Measurements from ENCODE around the gene TMEM107.
A peak's percentile ranks its signal among the peaks of the same experiment; 100 is the strongest.

TMEM107 gene

DNA sequence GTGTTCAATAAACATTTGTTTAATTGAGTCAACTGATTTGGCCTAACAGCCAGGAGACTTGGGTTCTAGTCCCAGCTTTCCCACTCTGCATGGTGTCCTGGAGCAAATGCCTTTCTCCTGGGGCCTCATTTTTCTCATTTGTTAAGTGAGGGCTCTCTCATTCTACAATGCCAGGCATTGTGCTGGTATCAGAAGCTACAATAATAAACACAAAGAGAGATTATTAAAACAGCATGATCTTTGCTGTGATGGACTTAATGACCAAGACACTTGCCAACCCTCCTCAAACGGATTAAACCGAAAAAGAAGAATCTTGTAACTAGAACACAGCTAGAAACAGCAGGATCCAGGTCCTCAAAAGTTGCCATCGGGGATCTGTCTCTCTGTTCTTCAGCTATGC, 8.7 kb downstream of the TMEM107 start:
- Histone ChIP-seq H3K27me3 (ENCODE audit: control insufficient read depth, insufficient read depth, low read length) (no peaks in the 10 kb centered on the region), H3K27ac (ENCODE audit: low read depth, low read length) (no peak overlapping the region), H3K9me3 (ENCODE audit: control insufficient read depth, insufficient read depth, low read length) (no peaks in the 10 kb centered on the region), H3K36me3 (ENCODE audit: control insufficient read depth, insufficient read depth, low read length) (no peaks in the 10 kb centered on the region), H3K9ac (ENCODE audit: low read depth, low read length) (no peak overlapping the region), H3K4me3 (ENCODE audit: low read depth, low read length) (no peak overlapping the region), H3K4me1 (ENCODE audit: control insufficient read depth, insufficient read depth, low read length) (peaks cover 13% of the 10 kb centered on the region)

GRCh38 chr17:8166731-8167130, 9.4 kb downstream of the TMEM107 start:
- Histone ChIP-seq H3K9me3 (ENCODE audit: control insufficient read depth, insufficient read depth, low read length) (no peaks in the 10 kb centered on the region), H3K4me1 (ENCODE audit: control insufficient read depth, insufficient read depth, low read length) (peaks cover 13% of the 10 kb centered on the region), H3K4me3 (ENCODE audit: low read depth, low read length) (no peak overlapping the region), H3K27ac (ENCODE audit: low read depth, low read length) (no peak overlapping the region), H3K36me3 (ENCODE audit: control insufficient read depth, insufficient read depth, low read length) (no peaks in the 10 kb centered on the region), H3K27me3 (ENCODE audit: control insufficient read depth, insufficient read depth, low read length) (no peaks in the 10 kb centered on the region), H3K9ac (ENCODE audit: low read depth, low read length) (no peak overlapping the region)

- H3K4me1 ChIP-seq (ENCODE audit: control insufficient read depth, insufficient read depth, low read length): peaks cover 13% of the 10 kb centered on the region
- H3K27me3 ChIP-seq (ENCODE audit: control insufficient read depth, insufficient read depth, low read length): no peaks in the 10 kb centered on the region
- H3K27ac ChIP-seq (ENCODE audit: low read depth, low read length): peak overlapping the region; percentile 99
- H3K4me3 ChIP-seq (ENCODE audit: low read depth, low read length): no peak overlapping the region
- no peaks in the 10 kb centered on the region for H3K9me3 ChIP-seq (ENCODE audit: control insufficient read depth, insufficient read depth, low read length)
- H3K36me3 ChIP-seq (ENCODE audit: control insufficient read depth, insufficient read depth, low read length): peaks cover 15% of the 10 kb centered on the region
- no peak overlapping the region for H3K9ac ChIP-seq (ENCODE audit: low read depth, low read length)
Observed at GRCh38 chr17:8164815-8165131, 11.4 kb downstream of the TMEM107 start.

GRCh38 chr17:8163978-8164814, 12.0 kb downstream of the TMEM107 start:
- peak overlapping the region; percentile 75 for H3K4me3 ChIP-seq (ENCODE audit: low read depth, low read length)
- peak overlapping the region; percentile 99 for H3K27ac ChIP-seq (ENCODE audit: low read depth, low read length)
- peaks cover 13% of the 10 kb centered on the region for H3K4me1 ChIP-seq (ENCODE audit: control insufficient read depth, insufficient read depth, low read length)
- peaks cover 20% of the 10 kb centered on the region for H3K36me3 ChIP-seq (ENCODE audit: control insufficient read depth, insufficient read depth, low read length)
- no peaks in the 10 kb centered on the region for H3K9me3 ChIP-seq (ENCODE audit: control insufficient read depth, insufficient read depth, low read length)
- no peaks in the 10 kb centered on the region for H3K27me3 ChIP-seq (ENCODE audit: control insufficient read depth, insufficient read depth, low read length)
- peak overlapping the region; percentile 1; the same call in 1 of the 2 replicates for H3K9ac ChIP-seq (ENCODE audit: low read depth, low read length)

DNA sequence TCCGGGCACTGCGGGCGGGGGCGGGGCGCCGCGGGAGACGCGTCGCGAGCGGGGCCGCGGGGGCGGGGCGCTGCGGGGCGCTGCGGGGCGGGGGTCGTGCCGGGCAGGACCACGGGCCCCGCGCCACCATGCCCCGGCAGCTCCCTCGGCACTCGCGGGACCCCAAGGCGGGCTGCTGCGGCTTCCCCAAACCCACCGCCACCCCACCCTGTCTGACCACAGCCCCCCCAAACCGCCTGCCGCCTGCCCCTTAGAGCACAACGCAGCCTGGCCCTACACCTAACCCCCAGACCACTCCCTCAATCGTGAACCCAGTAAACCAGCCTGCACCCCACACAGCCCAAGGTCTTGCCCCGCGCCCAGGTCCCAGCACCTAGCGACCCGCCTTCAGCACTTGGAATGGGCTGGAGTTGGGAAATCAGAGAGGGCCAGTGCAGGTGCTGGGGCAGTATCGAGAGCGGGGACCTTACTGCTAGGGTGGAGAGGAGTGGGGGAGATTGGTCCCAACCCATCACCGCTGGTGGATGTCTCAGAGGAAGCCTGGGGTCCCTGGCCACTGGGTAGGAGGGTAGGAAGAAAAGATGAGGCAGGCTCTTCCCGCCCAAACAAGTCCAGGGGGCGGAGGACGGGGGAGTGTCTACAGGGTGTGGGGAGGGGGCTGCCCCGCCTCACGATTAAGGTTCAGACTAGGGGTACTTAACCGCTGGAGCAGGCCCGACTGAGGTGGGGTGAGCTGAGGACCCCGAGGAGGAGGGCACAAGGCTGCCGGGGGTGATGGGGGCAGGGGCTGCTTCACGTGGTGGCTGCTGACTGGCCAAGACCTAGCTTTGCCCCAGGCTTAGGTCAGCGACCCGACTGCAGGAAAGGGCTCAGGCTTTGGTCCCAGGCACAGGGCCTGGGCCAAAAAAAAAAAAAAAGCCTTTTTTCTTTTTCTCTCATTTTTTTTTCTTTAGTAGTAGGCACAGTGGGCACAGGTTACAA, 12.9 kb downstream of the TMEM107 start:
- Histone ChIP-seq H3K4me1 (ENCODE audit: control insufficient read depth, insufficient read depth, low read length) (peaks cover 13% of the 10 kb centered on the region), H3K36me3 (ENCODE audit: control insufficient read depth, insufficient read depth, low read length) (peaks cover 20% of the 10 kb centered on the region), H3K27ac (ENCODE audit: low read depth, low read length) (peak overlapping the region; percentile 99)

GRCh38 chr17:8162233-8162996, 13.8 kb downstream of the TMEM107 start, which contains the start of gene VAMP2:
VAMP2 (minus strand) TSS chr17:8162948; CDS start chr17:8162879, 69 bp downstream.
- H3K9ac ChIP-seq (ENCODE audit: low read depth, low read length): peak within 1 kb of the TSS; percentile 94
- H3K4me3 ChIP-seq (ENCODE audit: low read depth, low read length): peak within 1 kb of the TSS; percentile 86
- H3K27me3 ChIP-seq (ENCODE audit: control insufficient read depth, insufficient read depth, low read length): no peaks in the 10 kb centered on the region
- peak within 1 kb of the TSS; percentile 99 for H3K27ac ChIP-seq (ENCODE audit: low read depth, low read length)
- peaks cover 20% of the 10 kb centered on the region for H3K36me3 ChIP-seq (ENCODE audit: control insufficient read depth, insufficient read depth, low read length)
- H3K4me1 ChIP-seq (ENCODE audit: control insufficient read depth, insufficient read depth, low read length): peaks cover 13% of the 10 kb centered on the region
- no peaks in the 10 kb centered on the region for H3K9me3 ChIP-seq (ENCODE audit: control insufficient read depth, insufficient read depth, low read length)

More for the DNA sequence above, 12.9 kb downstream of the TMEM107 start:
- Histone ChIP-seq H3K4me3 (ENCODE audit: low read depth, low read length) (peak overlapping the region; percentile 86), H3K9me3 (ENCODE audit: control insufficient read depth, insufficient read depth, low read length) (no peaks in the 10 kb centered on the region), H3K9ac (ENCODE audit: low read depth, low read length) (peak overlapping the region; percentile 94), H3K27me3 (ENCODE audit: control insufficient read depth, insufficient read depth, low read length) (no peaks in the 10 kb centered on the region)

- no peak overlapping the region for H3K27ac ChIP-seq (ENCODE audit: low read depth, low read length)
- peaks cover 13% of the 10 kb centered on the region for H3K4me1 ChIP-seq (ENCODE audit: control insufficient read depth, insufficient read depth, low read length)
Observed at GRCh38 chr17:8161289-8162232, 14.6 kb downstream of the TMEM107 start.

GRCh38 chr17:8160741-8161221, 15.4 kb downstream of the TMEM107 start:
- Histone ChIP-seq H3K36me3 (ENCODE audit: control insufficient read depth, insufficient read depth, low read length) (peaks cover 20% of the 10 kb centered on the region), H3K27ac (ENCODE audit: low read depth, low read length) (no peak overlapping the region), H3K4me3 (ENCODE audit: low read depth, low read length) (no peak overlapping the region), H3K27me3 (ENCODE audit: control insufficient read depth, insufficient read depth, low read length) (no peaks in the 10 kb centered on the region), H3K9ac (ENCODE audit: low read depth, low read length) (no peak overlapping the region), H3K9me3 (ENCODE audit: control insufficient read depth, insufficient read depth, low read length) (no peaks in the 10 kb centered on the region), H3K4me1 (ENCODE audit: control insufficient read depth, insufficient read depth, low read length) (peaks cover 13% of the 10 kb centered on the region)

More at GRCh38 chr17:8161289-8162232, 14.6 kb downstream of the TMEM107 start:
- peak overlapping the region; percentile 86 for H3K4me3 ChIP-seq (ENCODE audit: low read depth, low read length)
- no peaks in the 10 kb centered on the region for H3K27me3 ChIP-seq (ENCODE audit: control insufficient read depth, insufficient read depth, low read length)
- no peak overlapping the region for H3K9ac ChIP-seq (ENCODE audit: low read depth, low read length)
- H3K9me3 ChIP-seq (ENCODE audit: control insufficient read depth, insufficient read depth, low read length): no peaks in the 10 kb centered on the region
- peaks cover 20% of the 10 kb centered on the region for H3K36me3 ChIP-seq (ENCODE audit: control insufficient read depth, insufficient read depth, low read length)

DNA sequence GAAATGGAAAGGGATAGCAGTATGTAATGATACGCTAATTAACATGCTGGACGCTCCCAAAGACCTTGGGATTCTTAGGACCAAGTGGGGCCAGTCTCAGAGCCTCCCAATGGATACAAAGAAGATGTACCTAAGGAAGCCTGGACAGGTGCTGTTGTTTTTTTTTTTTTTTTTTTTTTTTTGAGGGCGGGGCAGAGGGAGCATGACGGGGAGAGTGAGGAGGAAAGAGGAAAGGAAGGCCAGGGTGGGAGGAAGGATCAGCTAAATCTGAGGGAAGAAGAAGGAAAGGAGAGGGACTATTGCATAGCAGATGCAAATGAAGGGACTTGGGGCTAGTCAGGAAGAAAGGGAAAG, 16.0 kb downstream of the TMEM107 start:
- H3K4me1 ChIP-seq (ENCODE audit: control insufficient read depth, insufficient read depth, low read length): peaks cover 19% of the 10 kb centered on the region
- H3K9me3 ChIP-seq (ENCODE audit: control insufficient read depth, insufficient read depth, low read length): no peaks in the 10 kb centered on the region
- H3K9ac ChIP-seq (ENCODE audit: low read depth, low read length): no peak overlapping the region
- peaks cover 20% of the 10 kb centered on the region for H3K36me3 ChIP-seq (ENCODE audit: control insufficient read depth, insufficient read depth, low read length)
- no peak overlapping the region for H3K27ac ChIP-seq (ENCODE audit: low read depth, low read length)
- no peak overlapping the region for H3K4me3 ChIP-seq (ENCODE audit: low read depth, low read length)
- no peaks in the 10 kb centered on the region for H3K27me3 ChIP-seq (ENCODE audit: control insufficient read depth, insufficient read depth, low read length)

All from HUES48 (cell line).